ENCODE data around the gene NMNAT3.
A peak's percentile ranks its signal among the peaks of the same experiment; 100 is the strongest.

Gene NMNAT3

GRCh38 chr3:139677388-139678155, at the start of gene NMNAT3:
TSS of gene NMNAT3 (minus strand) at chr3:139677972. CDS start at chr3:139627724, 50,248 bp downstream.
- DNase-seq (ENCODE audit: low read depth in 2 of 2), result peak; percentile 50 to 56

GRCh38 chr3:139721370-139721769, 43.6 kb upstream of the NMNAT3 start:
- DNase-seq (ENCODE audit: low read depth in 2 of 2), result no peak

GRCh38 chr3:139718415-139718814, 40.6 kb upstream of the NMNAT3 start:
- no peak for DNase-seq (ENCODE audit: low read depth in 2 of 2)

GRCh38 chr3:139716908-139717485, 39.2 kb upstream of the NMNAT3 start:
- no peak for DNase-seq (ENCODE audit: low read depth in 2 of 2)

GRCh38 chr3:139715743-139716360, 38.1 kb upstream of the NMNAT3 start:
- DNase-seq (ENCODE audit: low read depth in 2 of 2), result no peak

- DNase-seq (ENCODE audit: low read depth in 2 of 2), result no peak
Measured at GRCh38 chr3:139715166-139715565, 37.4 kb upstream of the NMNAT3 start.

GRCh38 chr3:139710212-139710611, 32.4 kb upstream of the NMNAT3 start:
- DNase-seq (ENCODE audit: low read depth in 2 of 2), result no peak

GRCh38 chr3:139705631-139706030, 27.9 kb upstream of the NMNAT3 start:
- DNase-seq (ENCODE audit: low read depth in 2 of 2), result no peak

GRCh38 chr3:139696314-139696604, 18.5 kb upstream of the NMNAT3 start:
- DNase-seq (ENCODE audit: low read depth in 2 of 2), result no peak

- no peak for DNase-seq (ENCODE audit: low read depth in 2 of 2)
Measured at GRCh38 chr3:139695426-139696313, 17.9 kb upstream of the NMNAT3 start.

- DNase-seq (ENCODE audit: low read depth in 2 of 2), result no peak
Measured at GRCh38 chr3:139695007-139695406, 17.2 kb upstream of the NMNAT3 start.

GRCh38 chr3:139694542-139694941, 16.8 kb upstream of the NMNAT3 start:
- no peak for DNase-seq (ENCODE audit: low read depth in 2 of 2)

GRCh38 chr3:139691619-139692018, 13.8 kb upstream of the NMNAT3 start:
- DNase-seq (ENCODE audit: low read depth in 2 of 2), result no peak

GRCh38 chr3:139689708-139690228, 12.0 kb upstream of the NMNAT3 start:
- no peak for DNase-seq (ENCODE audit: low read depth in 2 of 2)

GRCh38 chr3:139689122-139689521, 11.3 kb upstream of the NMNAT3 start:
- no peak for DNase-seq (ENCODE audit: low read depth in 2 of 2)

GRCh38 chr3:139687431-139687830, 9.7 kb upstream of the NMNAT3 start:
- DNase-seq (ENCODE audit: low read depth in 2 of 2), result no peak

GRCh38 chr3:139686624-139687023, 8.9 kb upstream of the NMNAT3 start:
- DNase-seq (ENCODE audit: low read depth in 2 of 2), result no peak

GRCh38 chr3:139686206-139686605, 8.4 kb upstream of the NMNAT3 start:
- DNase-seq (ENCODE audit: low read depth in 2 of 2), result no peak

- no peak for DNase-seq (ENCODE audit: low read depth in 2 of 2)
Measured at GRCh38 chr3:139679220-139679775, 1.5 kb upstream of the NMNAT3 start.

- no peak for DNase-seq (ENCODE audit: low read depth in 2 of 2)
Measured at GRCh38 chr3:139676632-139677387, 962 bp downstream of the NMNAT3 start.

GRCh38 chr3:139676108-139676507, 1.7 kb downstream of the NMNAT3 start:
- DNase-seq (ENCODE audit: low read depth in 2 of 2), result no peak

Data from stimulated activated CD8-positive, alpha-beta memory T cell treated with anti-CD3 and anti-CD28 coated beads, Interleukin-15, amount 100 ng/mL, for 4 hours (primary cell).